ENCODE measurements around the gene MYO5A.

The MYO5A gene

DNA sequence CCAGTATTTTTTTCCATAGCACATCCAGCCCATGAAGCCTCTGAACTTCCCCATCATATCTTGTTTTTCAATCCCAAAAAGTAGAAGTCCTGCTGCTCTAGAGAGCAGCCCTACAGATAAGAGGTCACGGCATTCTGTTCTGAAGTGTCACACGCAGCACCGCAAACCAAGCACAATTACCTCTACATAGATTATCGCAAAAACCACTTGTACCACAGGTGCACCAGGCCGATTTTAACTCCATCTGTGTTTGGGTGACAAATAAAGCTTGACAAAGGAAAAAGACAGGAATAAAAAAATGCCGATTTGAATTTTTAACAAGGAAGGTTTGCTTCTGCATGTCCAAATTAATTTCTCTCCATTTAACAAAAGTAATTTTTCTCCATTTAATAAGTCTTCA lies 113.7 kb downstream of the MYO5A start:
- TF ChIP-seq, protein P1, sequence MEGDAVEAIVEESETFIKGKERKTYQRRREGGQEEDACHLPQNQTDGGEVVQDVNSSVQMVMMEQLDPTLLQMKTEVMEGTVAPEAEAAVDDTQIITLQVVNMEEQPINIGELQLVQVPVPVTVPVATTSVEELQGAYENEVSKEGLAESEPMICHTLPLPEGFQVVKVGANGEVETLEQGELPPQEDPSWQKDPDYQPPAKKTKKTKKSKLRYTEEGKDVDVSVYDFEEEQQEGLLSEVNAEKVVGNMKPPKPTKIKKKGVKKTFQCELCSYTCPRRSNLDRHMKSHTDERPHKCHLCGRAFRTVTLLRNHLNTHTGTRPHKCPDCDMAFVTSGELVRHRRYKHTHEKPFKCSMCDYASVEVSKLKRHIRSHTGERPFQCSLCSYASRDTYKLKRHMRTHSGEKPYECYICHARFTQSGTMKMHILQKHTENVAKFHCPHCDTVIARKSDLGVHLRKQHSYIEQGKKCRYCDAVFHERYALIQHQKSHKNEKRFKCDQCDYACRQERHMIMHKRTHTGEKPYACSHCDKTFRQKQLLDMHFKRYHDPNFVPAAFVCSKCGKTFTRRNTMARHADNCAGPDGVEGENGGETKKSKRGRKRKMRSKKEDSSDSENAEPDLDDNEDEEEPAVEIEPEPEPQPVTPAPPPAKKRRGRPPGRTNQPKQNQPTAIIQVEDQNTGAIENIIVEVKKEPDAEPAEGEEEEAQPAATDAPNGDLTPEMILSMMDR (IDR thresholded peaks at IDR 0.05; ENCODE audit: low read depth, low read length), result no peak
- DNase-seq (ENCODE audit: low read depth, low spot score), result no peak
- no peak overlapping the region for H3K4me3 ChIP-seq (ENCODE audit: low read depth, low read length)
- in situ Hi-C loops (cut with HindIII; ENCODE audit: low sequenced_read_pairs), result no loop called here

DNA sequence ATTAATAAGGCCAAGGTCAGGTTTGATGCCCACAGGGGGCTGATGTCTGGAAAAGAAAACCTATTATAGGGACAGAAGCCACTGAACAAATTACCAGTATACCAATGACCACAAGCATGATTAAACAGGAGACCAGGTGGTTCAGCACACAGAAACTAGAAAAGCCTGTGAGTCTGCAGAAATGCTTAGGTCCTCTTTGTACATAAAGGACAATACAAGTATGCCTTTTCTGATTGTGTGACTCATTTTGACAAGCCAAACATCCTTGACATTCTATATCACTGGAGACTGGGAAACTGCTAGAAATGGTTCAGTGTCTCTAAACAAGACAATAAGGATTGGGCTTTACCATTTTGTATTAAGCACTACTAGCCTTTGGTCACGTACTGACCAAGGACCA lies 119.9 kb downstream of the MYO5A start:
- in situ Hi-C loops (cut with HindIII; ENCODE audit: low sequenced_read_pairs), result no loop called here
- TF ChIP-seq, protein P1 (IDR thresholded peaks at IDR 0.05; ENCODE audit: low read depth, low read length), result no peak
- DNase-seq (ENCODE audit: low read depth, low spot score), result no peak

DNA sequence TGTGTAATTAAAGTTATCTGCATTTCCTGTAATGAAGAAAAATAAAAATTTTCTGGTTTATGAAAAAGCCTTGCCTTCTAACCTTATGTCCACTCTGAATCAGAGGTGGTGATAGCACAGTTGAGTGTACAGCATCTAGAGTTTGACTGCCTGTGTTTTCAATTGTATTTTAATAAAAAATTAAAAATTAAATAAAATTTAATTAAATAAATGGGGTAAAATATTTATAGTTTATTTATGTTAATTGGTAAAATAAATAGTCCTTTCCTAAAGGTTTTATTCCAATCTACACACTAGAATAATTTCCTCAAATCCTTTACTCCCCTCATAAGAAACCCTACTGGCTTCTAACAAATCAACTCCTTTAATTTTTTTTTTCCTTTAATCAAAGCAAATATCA lies 121.3 kb downstream of the MYO5A start:
- no peak for DNase-seq (ENCODE audit: low read depth, low spot score)
- no peak overlapping the region for H3K4me3 ChIP-seq (ENCODE audit: low read depth, low read length)
- in situ Hi-C loops (cut with HindIII; ENCODE audit: low sequenced_read_pairs), result no loop called here
- TF ChIP-seq, protein P1 (IDR thresholded peaks at IDR 0.05; ENCODE audit: low read depth, low read length), result no peak

More for the DNA sequence above, 119.9 kb downstream of the MYO5A start:
- H3K4me3 ChIP-seq (ENCODE audit: low read depth, low read length), result no peak overlapping the region

DNA sequence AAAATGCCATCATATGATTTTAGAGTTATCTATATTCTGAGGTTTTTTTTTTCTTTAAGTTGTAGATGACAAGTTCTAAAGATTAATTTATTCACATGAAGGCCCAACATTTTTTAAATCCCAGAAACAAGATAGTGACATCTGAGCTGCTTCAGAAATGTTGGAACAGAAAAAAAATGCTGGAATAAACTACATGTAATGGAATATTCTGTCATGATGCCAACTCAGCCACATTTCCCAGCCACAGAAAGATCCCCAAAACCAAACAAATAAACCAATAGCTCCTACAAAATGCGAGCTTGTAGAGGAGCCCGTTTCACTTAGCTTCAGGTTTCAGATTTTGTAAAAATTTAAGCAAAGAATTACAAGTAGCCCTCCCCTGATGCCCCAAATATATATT lies 122.1 kb downstream of the MYO5A start:
- DNase-seq (ENCODE audit: low read depth, low spot score), result no peak
- in situ Hi-C loops (cut with HindIII; ENCODE audit: low sequenced_read_pairs), result no loop called here
- TF ChIP-seq, protein P1 (IDR thresholded peaks at IDR 0.05; ENCODE audit: low read depth, low read length), result no peak
- no peak overlapping the region for H3K4me3 ChIP-seq (ENCODE audit: low read depth, low read length)

DNA sequence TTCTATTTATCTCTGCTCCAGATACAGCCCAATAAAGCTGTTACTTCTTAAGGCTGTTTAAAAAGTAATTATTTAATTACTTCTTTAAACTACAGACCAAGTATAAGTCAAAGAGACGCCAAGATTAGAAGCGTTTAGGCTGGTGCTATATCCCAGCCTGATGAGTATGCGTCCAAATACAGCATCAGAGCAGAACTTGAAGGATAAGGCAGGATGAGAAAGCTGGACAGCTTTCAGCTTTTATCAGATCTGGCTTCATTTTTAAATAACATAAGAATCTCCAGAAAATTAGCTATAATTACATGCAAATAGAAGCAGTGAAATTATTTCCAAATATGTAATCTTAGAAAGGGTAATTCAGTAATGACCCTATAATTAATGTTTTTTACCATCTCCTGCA lies 122.8 kb downstream of the MYO5A start:
- TF ChIP-seq, protein P1 (IDR thresholded peaks at IDR 0.05; ENCODE audit: low read depth, low read length), result no peak

DNA sequence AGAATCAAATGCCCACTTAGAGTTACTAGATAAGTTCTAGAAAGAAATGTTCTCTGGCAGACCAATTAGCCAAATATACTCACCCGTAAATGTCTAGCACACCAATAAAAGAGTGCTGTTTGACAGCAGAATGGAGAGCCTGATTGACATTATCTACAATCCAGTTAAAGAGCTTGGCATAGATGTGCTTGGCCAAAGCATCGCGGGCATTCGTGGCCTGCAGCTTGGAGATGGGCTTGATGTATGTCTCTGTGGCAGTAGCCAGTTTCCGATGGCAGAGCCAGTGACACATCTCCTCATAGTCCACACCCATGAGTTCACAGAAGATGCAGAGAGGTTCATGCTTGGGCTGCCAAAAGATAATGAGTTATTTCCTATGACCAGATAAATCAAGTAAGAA lies 131.6 kb downstream of the MYO5A start:
- DNase-seq (ENCODE audit: low read depth, low spot score), result no peak
- H3K4me3 ChIP-seq (ENCODE audit: low read depth, low read length), result no peak overlapping the region
- TF ChIP-seq, protein P1 (IDR thresholded peaks at IDR 0.05; ENCODE audit: low read depth, low read length), result no peak
- in situ Hi-C loops (cut with HindIII; ENCODE audit: low sequenced_read_pairs), result no loop called here

More for the DNA sequence above, 122.8 kb downstream of the MYO5A start:
- in situ Hi-C loops (cut with HindIII; ENCODE audit: low sequenced_read_pairs), result no loop called here
- H3K4me3 ChIP-seq (ENCODE audit: low read depth, low read length), result no peak overlapping the region
- no peak for DNase-seq (ENCODE audit: low read depth, low spot score)

DNA sequence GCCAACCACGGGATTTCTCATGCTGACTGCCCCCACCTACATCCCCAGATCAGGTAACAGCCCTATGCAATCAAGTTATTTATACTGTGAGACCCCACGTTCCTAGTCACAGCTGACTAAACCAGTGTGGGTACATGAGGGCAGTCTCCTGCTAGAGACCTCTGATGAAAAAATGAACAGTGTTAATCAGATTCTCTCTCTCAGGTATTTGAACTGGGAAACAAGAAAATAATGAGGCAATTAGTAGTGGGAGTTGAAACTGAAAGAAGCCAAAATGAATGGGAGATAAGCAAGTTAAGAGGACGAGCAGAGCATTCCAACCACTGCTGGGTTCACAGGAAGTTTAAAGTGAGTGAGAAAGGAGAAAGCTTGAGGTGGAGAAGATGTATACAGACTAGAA lies 134.6 kb downstream of the MYO5A start:
- TF ChIP-seq, protein P1 (IDR thresholded peaks at IDR 0.05; ENCODE audit: low read depth, low read length), result no peak
- no peak for DNase-seq (ENCODE audit: low read depth, low spot score)
- in situ Hi-C loops (cut with HindIII; ENCODE audit: low sequenced_read_pairs), result no loop called here
- H3K4me3 ChIP-seq (ENCODE audit: low read depth, low read length), result no peak overlapping the region

Data from astrocyte of the spinal cord (primary cell).